Head of caudate nucleus (tissue), 42 donors: ENCODE data around the gene PLAC8.
"Not testable (repeated sequence)": the region's sequence is repeated elsewhere in the genome, so short reads cannot be mapped to it uniquely, and the experiment has no call there.

Source experiments
- DNase-seq, 42 donors: peaks; one replicate each; pipeline versions ENCODE4 v3.0.0 to v3.0.0-alpha.2; 2020 to 2021; ENCODE audit warnings: mixed read lengths in 7 of 42
- intact Hi-C: fragments of 100-400 bp; cut with DNase I; formaldehyde crosslinking; loops from one replicate; pipeline ENCODE4 v1.15.0; 2022

PLAC8 gene

DNA sequence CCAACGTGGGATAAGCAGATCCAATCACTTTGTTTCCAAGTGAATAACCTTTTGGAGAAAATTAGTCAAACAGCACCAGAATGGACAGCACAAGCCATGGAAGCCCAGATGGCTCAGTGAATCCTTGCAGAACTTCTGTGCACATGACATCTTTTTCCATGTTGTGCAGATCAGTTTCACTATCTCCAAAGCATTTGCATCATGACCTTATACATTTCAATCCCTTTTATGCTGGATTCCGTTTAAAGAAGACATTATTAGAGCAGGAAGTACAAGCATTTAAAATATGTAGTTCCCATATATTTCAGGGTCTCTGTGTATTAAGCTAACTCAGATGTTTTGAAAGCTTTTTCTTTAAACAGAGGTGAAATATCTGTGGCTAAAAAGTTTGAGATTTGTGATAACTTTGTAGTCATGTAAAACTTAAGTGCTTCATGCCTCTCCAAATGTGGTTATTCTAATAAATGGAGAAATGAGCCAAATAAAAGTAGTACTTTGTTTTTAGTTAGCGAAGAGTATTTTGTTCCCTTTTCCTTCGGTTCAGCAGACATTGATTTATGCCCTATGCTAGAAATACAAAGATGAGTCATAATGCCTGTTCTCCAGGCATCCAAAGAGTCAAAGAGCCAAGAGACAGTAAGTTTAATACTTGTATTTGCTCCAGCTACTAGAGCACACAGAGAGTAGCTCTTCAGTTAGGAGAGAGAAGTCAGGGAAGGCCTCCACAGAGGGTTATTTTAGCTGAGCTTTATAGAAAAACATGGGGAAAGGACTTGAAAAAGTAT lies 39.0 kb downstream of the PLAC8 start:
- intact Hi-C loops = loop anchor here (10.0 kb wide), 1 partner anchor 209 kb away; the partner anchor contains the start of gene COQ2
- no peak for DNase-seq

DNA sequence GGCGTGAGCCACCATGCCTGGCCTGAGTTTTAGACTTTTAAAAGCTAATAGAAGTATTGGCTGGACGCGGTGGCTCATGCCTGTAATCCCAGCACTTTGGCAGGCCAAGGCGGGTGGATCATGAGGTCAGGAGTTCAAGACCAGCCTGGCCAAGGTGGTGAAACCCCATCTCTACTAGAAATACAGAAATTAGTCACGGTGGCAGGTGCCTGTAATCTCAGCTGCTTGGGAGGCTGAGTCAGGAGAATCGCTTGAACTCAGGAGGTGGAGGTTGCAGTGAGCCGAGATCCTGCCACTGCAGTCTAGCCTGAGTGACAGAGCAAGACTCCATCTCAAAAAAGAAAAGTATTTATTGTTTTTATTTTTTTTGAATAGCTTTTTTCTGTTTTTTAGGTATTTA lies 39.7 kb downstream of the PLAC8 start:
- intact Hi-C loops = loop anchor here (10.0 kb wide), 1 partner anchor 210 kb away; the partner anchor contains the start of gene COQ2
- not testable (repeated sequence) for DNase-seq

DNA sequence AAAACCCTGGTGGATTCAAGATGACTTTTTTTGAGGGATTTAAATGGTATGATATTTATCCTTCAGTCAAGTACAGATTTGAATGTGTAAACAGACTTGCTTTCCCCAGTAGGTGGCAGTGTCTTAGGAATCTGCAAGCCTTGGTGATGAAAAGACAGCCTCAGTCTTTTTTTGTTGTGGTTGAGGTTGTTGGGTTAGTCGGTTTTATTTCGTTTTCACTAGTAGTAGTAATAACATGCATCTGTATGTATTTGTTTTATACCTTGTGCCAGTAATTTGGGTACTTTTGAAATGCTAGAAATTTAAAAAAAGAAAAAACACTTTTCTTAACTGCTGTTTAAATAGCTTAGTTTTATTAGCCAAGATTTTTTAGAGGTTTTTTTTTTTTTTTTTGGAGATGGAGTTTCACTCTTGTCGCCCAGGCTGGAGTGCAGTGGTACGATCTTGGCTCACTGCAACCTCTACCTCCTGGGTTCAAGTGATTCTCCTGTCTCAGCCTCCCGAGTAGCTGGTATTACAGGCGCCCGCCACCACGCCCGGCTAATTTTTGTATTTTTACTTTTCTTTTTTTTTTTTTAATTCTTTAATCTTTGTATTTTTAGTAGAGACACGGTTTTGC lies 40.3 kb downstream of the PLAC8 start:
- intact Hi-C loops = loop anchor here (10.0 kb wide), 1 partner anchor 211 kb away; the partner anchor contains the start of gene COQ2
- peak in 17 of 42 donors; percentile 11 to 69 (median 42) for DNase-seq

DNA sequence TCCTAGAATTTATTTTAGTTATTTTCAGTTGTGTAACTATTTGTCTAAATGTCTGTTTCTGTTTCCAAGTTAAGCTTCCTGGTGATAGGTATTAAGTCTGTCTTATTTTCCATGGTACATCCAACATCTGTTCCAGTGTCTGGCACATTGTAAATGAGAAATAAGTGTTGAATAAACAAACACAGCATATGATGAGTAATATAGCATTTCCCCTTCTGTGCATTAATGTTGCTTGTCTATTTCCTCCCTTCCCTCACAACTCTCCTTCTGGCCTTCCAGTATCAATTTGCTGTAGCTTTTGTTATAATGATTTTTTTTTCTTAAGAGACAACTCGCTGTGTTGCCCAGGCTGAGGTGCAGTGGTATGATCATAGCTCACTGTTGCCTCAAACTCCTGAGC lies 43.4 kb downstream of the PLAC8 start:
- intact Hi-C loops = loop anchor here (10.0 kb wide), 1 partner anchor 214 kb away; the partner anchor contains the start of gene COQ2
- no peak for DNase-seq

DNA sequence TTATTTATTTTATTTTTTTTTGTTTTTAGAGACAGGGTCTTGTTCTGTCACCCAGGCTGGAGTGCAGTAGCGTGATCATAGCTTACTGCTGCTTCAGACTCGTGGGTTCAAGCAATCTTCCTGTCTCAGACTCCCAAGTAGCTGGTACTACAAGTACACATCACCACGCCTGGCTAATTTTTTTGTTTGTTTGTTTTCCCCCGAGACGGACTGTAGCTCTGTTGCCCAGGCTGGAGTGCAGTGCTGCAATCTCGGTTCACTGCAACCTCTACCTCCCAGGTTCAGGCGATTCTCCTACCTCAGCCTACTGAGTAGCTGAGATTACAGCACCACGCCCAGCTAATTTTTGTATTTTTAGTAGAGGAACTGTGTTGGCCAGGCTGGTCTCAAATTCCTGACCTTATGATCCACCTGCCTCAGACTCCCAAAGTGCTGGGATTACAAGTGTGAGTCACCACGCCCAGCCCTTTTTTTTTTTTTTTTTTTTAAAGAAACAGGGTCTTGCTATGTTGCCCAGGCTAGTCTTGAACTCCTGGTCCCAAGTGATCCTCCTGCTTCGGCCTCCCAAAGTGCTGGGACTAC lies 47.4 kb downstream of the PLAC8 start:
- intact Hi-C loops = no loop called here

DNA sequence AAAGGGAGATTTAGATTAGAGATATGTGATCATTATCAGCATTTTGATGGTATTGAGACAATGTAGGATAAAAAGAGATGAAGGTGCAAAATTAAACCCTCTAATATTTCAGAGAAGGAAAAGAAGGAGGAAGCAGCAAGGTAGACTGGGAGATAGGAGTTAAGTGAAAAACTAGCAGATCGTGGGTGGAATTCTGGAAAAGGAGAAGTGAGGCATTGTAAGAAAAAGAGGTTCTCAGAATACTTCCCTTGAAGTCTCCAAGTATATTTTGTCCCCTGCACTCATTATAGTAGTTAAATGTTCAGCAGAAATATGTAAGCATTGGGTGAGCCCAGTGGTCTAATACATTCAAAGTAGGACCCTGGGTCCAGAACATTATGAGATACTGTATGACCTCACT lies 49.3 kb downstream of the PLAC8 start:
- no peak for DNase-seq
- intact Hi-C loops = no loop called here

More for the DNA sequence above, 47.4 kb downstream of the PLAC8 start:
- no peak for DNase-seq

DNA sequence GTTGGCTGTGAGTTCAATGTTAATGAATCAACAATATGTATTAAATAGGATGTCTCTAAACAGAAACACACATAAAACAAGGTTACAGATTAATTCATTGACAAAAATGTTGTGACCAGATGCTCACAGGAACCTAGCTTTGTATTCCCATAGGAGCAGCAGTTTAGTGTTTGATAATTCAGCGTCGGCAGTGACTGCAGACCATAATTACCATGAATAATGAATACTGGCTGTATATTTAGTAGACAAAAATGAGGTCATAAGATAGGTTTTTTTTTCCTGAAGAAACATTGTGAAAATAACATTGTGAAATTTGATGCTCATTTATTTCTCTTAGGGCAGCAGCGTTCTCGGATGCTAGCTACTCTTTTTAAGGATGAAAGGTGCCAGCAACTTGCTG lies 51.8 kb downstream of the PLAC8 start:
- DNase-seq = no peak
- intact Hi-C loops = no loop called here

DNA sequence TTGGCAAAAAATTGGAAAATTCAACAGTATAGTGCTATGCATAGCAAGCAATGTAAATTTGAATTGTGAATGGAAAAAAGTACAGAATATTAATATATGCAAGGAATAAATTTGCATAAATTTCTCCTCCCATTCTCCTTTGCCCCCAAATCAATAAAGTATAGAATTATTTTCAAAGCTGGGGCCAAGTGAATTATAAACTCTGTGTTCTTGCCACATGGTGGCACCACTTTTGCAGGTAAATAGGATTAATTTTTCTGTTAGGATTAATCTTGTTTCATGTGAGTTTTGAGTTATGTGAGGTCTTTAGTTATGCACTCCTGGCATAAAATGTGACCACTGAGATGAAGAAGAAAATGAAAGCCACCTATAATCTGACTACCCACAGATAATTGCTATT lies 59.6 kb downstream of the PLAC8 start:
- intact Hi-C loops = no loop called here
- DNase-seq = no peak

DNA sequence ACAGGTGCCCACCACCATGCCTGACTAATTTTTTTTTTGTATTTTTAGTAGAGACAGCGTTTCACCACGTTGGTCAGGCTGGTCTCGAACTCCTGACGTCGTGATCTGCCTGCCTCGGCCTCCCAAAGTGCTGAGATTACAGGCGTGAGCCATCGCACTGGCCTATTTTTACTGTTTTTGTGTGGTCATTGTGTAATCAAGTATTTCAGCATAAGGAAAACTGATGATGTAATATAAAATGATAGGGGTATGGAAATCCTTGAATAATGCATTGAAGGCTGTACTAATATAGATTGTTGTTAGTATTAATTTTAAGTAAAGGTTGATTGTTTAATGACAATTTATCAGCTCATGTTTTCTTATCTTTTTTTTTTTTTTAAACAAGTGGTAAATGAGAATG lies 65.7 kb downstream of the PLAC8 start:
- intact Hi-C loops, DNase-seq: not testable (repeated sequence)

DNA sequence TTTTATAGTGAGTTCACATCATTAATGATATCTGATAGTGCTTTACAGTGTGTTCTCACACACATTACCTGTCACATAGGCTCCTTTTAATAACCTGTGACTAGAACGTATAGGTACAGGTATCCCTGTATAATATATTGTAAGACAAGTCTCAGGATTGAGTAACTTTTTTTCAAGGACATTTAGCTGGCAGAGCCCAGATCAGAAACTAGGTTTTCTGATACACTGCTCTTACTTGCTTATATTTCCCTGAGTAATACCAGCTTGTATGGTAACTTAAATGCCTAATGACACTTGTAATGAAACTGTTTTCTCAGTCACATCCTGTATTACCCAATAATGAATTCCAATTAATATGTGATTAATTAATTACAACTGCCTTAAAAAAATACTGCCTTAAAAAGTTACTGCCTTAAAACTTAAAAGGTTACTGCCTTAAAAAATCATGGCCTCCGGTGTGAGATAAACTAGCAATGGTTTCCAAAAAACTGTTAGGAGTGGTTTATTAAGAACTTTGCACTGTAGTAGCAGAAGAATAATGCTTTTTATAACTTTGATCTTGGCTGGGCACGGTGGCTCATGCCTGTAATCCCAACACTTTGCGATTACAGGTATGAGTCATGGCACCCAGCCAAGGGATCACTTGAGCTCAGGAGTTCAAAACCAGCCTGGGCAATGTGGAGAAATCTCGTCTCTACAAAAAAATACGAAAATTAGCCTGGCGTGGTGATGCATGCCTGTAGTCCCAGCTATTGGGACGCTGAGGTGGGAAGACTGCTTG lies 67.6 kb downstream of the PLAC8 start:
- intact Hi-C loops = no loop called here
- DNase-seq = peak in 1 of 42 donors; percentile 43

DNA sequence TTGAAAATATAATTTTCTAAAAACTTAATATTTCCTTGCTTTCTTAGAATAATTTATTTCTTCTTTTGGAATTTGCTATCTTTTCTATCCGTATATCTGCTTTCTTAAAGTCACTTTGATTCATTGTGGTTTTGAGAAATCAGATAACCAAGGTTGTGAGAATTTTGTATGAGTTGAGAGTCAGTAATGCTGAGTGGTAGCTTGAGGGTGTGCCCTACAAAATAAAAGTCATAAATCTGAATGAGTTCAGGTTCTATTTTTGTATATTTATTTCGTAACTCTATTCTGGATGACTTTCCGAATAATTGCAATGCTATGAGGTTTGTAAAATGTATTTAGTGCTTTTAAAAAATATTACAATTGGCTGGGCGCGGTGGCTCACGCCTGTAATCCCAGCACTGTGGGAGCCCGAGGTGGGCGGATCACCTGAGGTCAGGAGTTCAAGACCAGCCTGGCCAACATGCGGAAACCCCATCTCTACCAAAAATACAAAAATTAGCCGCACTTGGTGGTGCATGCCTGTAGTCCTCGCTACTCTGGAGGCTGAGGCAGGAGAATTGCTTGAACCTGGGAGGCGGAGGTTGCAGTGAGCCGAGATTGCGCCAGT lies 70.6 kb downstream of the PLAC8 start:
- no peak for DNase-seq
- intact Hi-C loops = no loop called here

DNA sequence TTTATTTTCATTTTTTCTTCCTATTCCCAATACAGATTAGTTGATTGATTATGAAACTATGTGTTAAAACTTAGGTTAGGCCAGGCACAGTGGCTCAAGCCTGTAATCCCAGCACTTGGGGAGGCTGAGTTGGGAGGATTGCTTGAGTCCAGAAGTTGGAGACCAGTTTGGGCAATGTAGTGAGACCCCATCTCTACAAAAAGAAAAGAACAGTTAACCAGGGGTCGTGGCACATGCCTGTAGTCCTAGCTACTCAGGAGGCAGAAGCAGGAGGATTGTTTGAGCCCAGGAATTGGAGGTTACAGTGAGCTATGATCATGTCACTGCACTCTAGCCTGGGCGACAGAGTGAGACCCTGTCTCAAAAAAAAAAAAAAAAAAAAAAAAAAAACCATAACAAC lies 71.4 kb downstream of the PLAC8 start:
- DNase-seq, intact Hi-C loops: not testable (repeated sequence)

DNA sequence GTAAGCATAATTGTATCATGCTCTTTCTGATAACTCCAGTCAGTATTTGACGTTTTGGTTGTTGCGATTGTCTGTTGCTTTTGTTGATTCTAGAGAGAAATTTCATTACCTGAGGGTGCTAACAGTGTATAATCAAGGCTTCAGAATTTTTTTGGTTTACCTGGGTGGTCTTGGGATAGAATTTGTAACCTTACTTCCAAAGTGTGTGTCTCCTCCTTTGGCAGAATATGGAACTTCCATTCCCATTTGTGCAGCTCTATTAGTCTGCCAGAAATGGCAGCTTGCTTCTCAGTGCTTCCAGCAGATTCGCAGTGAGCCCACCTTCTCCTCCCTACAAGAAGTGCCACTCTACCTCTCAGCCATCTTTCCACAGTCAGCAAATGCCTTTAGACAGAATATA lies 74.3 kb downstream of the PLAC8 start:
- DNase-seq = no peak
- intact Hi-C loops = no loop called here
